ENCODE data around the gene PDCL3.

The PDCL3 gene

DNA sequence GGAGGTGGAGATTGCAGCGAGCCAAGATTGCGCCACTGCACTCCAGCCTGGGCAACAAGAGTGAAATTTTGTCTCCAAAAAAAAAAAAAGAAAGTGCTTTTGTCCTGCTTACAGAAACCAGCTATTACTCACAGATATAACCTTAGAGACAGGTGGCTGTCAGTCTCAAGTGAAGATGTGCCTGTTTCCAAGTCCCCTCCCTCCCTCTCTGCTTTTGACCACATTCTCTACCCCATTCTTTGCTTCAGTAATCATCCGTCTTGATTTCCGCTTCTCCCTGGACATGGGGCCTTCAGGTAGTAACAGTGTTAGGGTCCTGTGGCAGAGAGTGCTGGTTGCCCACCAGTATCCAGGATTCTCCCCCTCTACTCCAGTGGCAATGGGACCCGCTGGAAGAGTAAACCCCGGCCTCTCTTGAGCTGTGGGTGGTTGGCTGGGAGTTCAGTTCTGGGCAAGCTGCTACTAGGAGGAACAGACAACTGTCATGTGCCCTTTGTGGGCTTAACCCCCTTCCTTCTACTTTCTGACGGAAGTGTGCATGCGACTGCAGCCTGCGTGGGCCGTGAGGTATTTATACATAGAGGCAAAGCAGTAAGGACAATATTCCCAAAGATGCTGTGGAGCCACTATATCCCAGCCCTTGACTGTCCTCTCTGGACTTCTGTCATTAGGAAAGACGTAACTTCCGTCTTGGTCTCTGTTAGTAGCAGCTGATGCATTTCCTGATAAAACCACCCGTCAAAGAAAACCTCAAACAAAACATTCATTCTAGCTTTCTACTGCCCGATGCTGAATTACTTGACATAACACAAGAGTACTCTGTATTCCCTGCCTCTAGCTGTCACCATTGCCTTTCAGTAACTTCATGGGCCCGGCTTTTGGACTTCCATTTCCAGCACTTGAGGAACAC, 17.8 kb downstream of the PDCL3 start:
- TF ChIP-seq GATA2 (IDR thresholded peaks at IDR 0.05; ENCODE audit: low read depth, low read length) (no peak), GATA3 (IDR thresholded peaks at IDR 0.05; ENCODE audit: low read depth, low read length) (no peak)

DNA sequence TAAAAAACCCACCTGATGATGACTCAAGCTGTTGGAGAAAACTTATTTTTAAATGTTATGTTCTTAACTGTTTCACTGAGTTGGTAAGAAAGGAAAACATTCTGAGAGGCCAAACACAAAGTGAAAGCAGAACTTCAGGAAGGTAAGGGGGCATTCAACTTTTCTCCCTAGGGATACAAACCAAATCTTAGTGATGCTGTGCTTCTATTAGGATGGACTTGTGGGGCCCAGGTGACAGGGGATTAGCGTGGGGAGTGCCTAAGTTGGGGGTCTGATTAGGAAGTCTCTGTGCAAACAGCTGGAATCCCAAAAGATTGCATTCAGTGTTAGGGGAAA, 18.5 kb downstream of the PDCL3 start:
- TF ChIP-seq GATA3 (IDR thresholded peaks at IDR 0.05; ENCODE audit: low read depth, low read length), result no peak
- no peak for TF ChIP-seq GATA2 (IDR thresholded peaks at IDR 0.05; ENCODE audit: low read depth, low read length)

DNA sequence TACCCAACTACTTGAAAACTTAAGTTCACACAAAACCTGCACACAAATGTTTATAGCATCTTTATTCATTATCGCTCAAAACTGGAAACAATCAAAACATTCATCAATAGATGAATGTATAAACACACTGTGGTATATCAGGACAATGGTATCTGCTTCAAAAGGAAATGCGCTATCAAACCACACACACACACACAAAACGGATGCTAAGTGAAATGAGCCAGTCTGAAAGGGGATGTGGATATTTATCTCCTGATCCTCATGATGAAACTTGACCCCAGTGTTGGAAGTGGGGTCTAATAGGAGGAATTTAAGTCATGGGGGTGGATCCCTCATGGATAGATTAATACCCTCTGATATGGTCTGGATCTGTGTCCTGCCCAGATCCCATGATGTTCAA, 22.0 kb downstream of the PDCL3 start:
- TF ChIP-seq GATA3 (IDR thresholded peaks at IDR 0.05; ENCODE audit: low read depth, low read length) (no peak), GATA2 (IDR thresholded peaks at IDR 0.05; ENCODE audit: low read depth, low read length) (no peak)

DNA sequence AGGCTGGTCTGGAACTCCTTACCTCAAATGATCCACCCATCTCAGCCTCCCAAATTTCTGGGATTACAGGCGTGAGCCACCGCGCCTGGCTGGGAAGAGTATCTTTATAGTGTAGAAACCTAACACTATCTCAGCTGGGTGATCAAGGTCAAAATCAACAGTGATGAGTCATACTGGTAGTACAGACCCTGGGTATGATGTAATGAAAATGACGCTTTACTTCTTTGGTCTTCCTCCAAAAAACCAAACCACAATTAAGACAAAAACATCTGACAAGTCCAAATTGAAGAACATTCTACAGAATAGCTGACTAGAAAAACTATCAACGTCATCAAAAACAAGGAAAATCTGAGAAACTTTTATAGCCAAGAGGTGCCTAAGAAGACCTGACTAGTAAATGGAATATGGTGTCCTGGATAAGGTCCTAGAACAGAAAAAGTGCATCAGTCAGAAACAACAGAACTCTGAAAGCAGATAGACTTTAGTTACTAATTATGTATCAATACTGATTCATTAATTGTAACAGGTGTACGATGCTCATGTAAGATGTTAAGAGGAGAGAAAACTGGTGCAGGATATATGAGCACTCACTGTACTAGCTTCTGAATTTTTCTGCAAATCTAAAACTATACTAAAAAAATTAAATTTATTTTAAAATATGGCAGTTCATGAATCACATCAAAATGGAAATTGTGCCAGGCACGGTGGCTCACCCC, 25.4 kb downstream of the PDCL3 start:
- no peak for TF ChIP-seq GATA2 (IDR thresholded peaks at IDR 0.05; ENCODE audit: low read depth, low read length)
- no peak for TF ChIP-seq GATA3 (IDR thresholded peaks at IDR 0.05; ENCODE audit: low read depth, low read length)

DNA sequence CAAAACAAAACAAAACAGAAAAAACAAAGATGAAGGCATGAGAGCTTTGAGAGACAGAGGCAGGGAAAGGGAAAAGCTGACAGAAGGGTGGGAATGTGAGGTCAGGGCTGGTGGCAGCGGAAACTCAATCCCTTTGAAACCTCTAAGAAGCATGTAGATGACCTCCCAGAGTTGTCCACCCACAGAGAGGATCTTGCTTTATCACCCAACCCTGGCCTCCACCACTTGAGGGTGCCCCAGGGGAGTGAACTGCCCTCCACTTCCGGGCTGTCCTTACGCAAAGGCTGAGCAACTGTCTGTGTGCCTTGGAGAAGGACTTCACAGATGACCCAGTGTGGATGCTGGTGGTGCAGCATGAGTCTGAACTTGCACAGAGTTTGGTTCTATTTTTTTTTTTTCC, 26.7 kb downstream of the PDCL3 start:
- no peak for TF ChIP-seq GATA2 (IDR thresholded peaks at IDR 0.05; ENCODE audit: low read depth, low read length)
- TF ChIP-seq GATA3 (IDR thresholded peaks at IDR 0.05; ENCODE audit: low read depth, low read length), result no peak

DNA sequence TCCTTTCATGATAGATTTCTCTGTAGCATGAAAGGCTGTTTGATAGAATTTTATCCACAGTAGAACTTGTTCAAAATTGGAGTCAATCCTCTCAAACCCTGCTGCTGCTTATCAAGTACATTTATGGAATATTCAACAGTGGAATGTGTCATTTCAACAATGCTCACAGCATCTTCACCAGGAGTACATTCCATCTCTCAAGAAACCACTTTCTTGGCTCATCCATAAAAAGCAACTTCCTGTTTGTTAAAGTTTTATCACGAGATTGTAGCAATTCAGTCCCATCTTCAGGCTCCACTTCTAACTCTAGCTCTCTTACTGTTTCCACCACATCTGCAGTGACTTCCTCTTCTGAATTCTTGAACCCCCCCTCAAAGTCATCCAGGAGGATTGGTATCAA, 29.4 kb downstream of the PDCL3 start:
- TF ChIP-seq GATA2 (IDR thresholded peaks at IDR 0.05; ENCODE audit: low read depth, low read length), result no peak
- TF ChIP-seq GATA3 (IDR thresholded peaks at IDR 0.05; ENCODE audit: low read depth, low read length), result no peak

DNA sequence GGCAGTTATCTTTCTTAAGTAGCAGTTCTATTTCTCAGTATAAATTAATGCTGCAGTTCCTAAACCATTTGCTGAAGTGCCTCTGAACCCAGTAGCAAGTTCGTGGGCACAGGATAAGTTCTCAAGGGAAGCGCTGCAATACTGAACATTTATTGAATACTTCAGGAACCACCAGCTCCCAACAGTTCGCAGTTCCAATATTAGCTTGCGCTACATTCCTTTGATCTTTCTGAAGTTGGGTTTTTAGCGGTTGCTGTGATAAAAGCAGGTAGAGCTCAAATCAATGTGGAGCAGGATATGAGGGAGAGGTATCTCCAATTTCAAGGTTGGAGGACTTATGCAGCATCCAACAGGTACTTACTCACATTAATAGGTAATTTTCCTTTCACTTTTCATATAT, 33.7 kb downstream of the PDCL3 start:
- TF ChIP-seq GATA3 (IDR thresholded peaks at IDR 0.05; ENCODE audit: low read depth, low read length) (no peak), GATA2 (IDR thresholded peaks at IDR 0.05; ENCODE audit: low read depth, low read length) (no peak)

DNA sequence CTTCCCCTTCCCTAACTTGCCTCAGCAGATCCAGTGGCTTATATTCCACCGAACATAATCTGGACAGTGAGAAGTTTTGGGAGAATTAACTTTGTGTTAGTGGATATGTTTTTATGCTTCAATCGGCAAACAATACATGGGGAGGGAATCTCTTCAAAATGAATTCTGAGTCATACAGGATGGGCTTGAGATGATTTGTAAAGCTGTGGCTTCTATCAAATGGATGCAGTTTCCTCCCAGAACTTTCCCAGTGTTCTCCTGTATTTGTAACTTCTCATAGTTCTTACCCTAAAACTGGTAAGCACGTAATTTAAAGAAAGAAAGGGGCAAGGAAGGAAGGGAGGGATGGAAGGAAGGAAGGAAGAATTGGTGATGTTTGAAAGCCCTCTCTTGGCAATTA, 36.8 kb downstream of the PDCL3 start:
- TF ChIP-seq GATA2 (IDR thresholded peaks at IDR 0.05; ENCODE audit: low read depth, low read length) (no peak), GATA3 (IDR thresholded peaks at IDR 0.05; ENCODE audit: low read depth, low read length) (no peak)

DNA sequence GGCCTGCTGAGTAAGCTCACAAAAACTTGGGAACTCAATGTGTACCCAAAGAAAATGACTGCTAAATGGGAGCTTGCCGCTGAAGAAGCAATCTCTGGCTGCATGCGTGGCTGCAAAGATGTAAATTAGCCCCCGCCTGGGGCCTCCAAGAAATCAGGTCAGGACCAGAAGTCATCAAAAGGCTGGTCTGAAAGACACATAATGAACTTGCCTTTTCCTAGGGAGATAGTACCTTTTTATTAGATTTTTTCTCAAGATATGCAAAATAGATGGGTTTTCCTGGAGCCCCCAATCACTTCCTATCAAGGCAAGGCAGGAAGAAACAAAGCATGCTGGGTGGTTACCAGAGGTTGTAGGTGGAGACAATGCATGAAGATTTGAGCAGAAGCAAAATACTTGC, 38.9 kb downstream of the PDCL3 start:
- TF ChIP-seq GATA2 (IDR thresholded peaks at IDR 0.05; ENCODE audit: low read depth, low read length) (no peak), GATA3 (IDR thresholded peaks at IDR 0.05; ENCODE audit: low read depth, low read length) (no peak)

DNA sequence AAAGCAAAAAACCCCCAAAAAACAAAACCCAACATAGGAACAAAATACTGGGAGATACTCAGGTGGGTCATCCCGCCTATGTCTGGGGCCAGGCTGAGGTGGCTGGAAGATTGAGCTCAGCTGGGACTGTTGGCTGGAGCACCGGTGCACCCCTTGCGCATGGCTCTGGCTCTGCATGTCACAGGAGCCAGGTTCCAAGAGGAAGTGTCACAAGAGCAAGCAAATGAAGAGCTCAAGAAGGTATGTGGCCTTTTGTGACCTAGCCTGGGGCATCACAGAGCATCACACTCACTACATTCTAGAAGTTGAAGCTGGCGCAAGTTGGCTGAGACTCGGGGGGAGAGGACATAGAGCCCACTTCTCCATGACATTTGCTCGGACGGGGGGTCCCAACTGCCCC, 40.6 kb downstream of the PDCL3 start:
- no peak for TF ChIP-seq GATA2 (IDR thresholded peaks at IDR 0.05; ENCODE audit: low read depth, low read length)
- TF ChIP-seq GATA3 (IDR thresholded peaks at IDR 0.05; ENCODE audit: low read depth, low read length), result no peak

DNA sequence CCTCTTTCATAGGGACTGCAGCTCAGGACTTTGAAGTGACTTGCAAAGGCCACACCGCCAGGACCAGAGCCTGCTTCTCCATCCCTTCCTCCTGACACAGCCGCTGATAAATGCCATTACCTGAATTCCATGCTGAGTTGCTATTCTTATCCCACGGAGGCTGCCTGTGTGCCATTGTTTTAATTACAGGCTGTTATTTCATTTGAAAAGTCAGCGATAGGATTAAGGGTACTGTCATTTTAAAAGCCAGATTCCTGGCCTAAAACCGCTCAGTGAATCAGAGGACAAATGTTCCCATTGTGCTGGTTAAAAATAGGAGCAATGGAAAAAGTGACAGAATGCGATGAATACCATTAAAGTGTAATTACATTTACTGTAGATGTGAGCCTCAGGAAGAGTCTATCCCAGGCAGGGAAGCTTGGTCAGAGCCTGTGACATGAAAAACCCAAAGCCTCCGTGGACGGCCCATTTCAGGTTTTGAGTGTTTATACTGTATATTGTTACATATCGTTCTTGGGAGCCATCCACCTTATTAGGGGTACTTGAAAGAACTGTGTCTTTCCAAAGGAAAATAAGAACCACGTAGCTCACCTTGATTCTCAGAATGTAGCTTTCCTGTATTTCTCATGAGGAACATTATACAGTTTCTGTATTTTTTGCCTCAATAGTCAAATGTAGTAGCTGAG, 41.3 kb downstream of the PDCL3 start:
- TF ChIP-seq GATA2 (IDR thresholded peaks at IDR 0.05; ENCODE audit: low read depth, low read length) (no peak), GATA3 (IDR thresholded peaks at IDR 0.05; ENCODE audit: low read depth, low read length) (no peak)

DNA sequence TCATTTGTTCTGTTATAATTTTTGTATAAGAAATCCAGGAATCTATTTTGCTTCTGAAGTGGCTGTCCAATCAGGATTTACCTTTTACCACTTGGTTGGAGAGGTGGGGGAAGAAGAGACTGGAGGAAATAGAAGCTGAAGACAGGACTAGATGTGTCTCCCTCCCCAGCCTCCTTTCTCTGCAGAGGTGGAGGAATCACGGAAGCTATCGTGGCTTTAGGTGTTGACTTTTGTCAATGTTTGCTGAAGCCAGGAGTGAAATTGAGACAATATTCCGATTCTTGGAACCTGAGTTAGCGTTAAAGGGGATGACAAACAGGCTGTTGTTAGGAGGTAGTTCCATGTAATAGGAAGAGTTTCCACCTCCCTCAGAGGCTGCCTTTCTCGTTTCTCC, 43.5 kb downstream of the PDCL3 start:
- no peak for TF ChIP-seq GATA2 (IDR thresholded peaks at IDR 0.05; ENCODE audit: low read depth, low read length)
- no peak for TF ChIP-seq GATA3 (IDR thresholded peaks at IDR 0.05; ENCODE audit: low read depth, low read length)

DNA sequence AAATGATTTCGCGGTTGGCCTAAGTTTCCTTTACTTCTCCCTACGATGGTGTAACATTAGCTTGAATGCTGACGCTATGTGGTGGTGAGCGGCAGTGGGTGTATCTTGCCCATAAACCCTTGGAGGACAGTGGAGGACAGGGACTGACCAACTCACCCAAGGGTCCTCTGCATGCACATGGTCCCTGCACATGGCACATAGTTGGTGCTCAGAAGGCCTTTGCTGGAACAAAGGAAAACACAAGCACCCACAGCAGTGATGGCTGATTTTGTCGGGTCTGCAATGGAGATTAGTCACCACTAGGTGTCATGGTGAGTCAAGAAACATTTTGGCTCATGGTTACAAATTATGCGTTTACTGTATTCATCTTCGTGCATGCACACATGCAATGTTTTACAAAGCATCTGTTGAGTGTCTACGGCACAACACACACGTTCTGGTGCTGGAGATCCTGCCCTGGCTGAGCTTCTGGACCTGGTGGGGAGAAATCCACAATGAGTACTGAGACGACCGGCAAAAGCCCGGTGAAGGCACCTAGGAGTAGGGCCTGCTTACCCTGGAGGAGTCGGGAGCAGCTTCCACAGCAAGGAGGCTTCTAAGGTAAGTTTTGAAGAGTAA, 44.0 kb downstream of the PDCL3 start:
- TF ChIP-seq GATA3 (IDR thresholded peaks at IDR 0.05; ENCODE audit: low read depth, low read length) (no peak), GATA2 (IDR thresholded peaks at IDR 0.05; ENCODE audit: low read depth, low read length) (no peak)

DNA sequence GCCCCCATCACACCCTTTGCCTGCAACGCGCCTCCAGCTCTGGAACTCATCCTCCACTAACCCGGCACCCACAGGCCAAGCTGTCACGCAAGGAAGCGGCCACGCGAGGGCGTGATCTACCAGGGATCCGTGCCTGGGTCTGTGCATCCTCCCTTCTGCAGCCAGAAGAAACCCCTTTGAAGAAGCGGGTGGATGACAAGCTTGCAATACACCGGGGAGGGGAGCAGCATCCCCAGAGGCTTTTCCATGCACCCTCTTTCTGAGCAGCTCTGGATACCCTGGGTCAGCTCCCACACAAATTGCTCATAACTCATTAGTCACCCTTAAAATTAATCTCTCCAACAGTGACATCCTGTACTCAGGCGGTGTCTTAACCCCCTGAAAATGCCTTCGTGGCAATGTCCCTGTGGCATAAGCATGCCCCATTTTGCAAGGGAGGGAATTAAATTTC, 47.6 kb downstream of the PDCL3 start:
- TF ChIP-seq GATA2 (IDR thresholded peaks at IDR 0.05; ENCODE audit: low read depth, low read length), result no peak
- TF ChIP-seq GATA3 (IDR thresholded peaks at IDR 0.05; ENCODE audit: low read depth, low read length), result no peak

Measured in SH-SY5Y (cell line).